Activated naive CD8-positive, alpha-beta T cell treated with anti-CD3 and anti-CD28 coated beads, Interleukin-2, amount 10 ng/mL, durations not matched to agents 7 days and 5 days (primary cell): Measurements from ENCODE around the gene RNF149. TPM values are rescaled to one million over a fixed set of nuclear protein-coding genes. Genes with fewer than 3 reads are reported as not detected.
"Not testable (repeated sequence)": the region's sequence is repeated elsewhere in the genome, so short reads cannot be mapped to it uniquely, and the experiment has no call there.

Source experiments
- ATAC-seq: fragments of 150-1000 bp; cut with Tn5 transposase; one replicate; pipeline ENCODE4 v1.10.0; 2021; ENCODE audit warnings: low read depth, moderate library complexity
- POLR2A ChIA-PET: fragments of 350-600 bp; sonication (Branson Sonifier 250); formaldehyde crosslinking; loops from one replicate; lab custom pipeline; 2021; ENCODE audit warnings: antibody characterized with exemption; lab: Charles Lee
- DNase-seq: peaks from one replicate; pipeline ENCODE4 v3.0.0; 2021
- H3K27ac Mint-ChIP-seq: one replicate; pipeline ENCODE4 v1.8.0; 2022; ENCODE audit warnings: mild to moderate bottlenecking, mixed read lengths
- H3K27me3 Mint-ChIP-seq: one replicate; pipeline ENCODE4 v1.8.0; 2022; ENCODE audit warnings: mild to moderate bottlenecking, moderate library complexity, mixed read lengths
- H3K36me3 Mint-ChIP-seq: one replicate; pipeline ENCODE4 v1.8.0; 2021; ENCODE audit warnings: mild to moderate bottlenecking, mixed read lengths
- H3K4me1 Mint-ChIP-seq: one replicate; pipeline ENCODE4 v1.8.0; 2021; ENCODE audit warnings: mixed read lengths
- H3K4me3 Mint-ChIP-seq: one replicate; pipeline ENCODE4 v1.8.0; 2022; ENCODE audit warnings: mild to moderate bottlenecking, moderate library complexity, mixed read lengths
- H3K9me3 Mint-ChIP-seq: one replicate; pipeline ENCODE4 v1.8.0; 2021; ENCODE audit warnings: mixed read lengths
- total RNA-seq, 2 experiments: library from RNA; stranded (reverse); gene quantifications; one replicate each; pipeline ENCODE4 v1.2.3, GENCODE V29; 2021

RNF149 gene, protein sequence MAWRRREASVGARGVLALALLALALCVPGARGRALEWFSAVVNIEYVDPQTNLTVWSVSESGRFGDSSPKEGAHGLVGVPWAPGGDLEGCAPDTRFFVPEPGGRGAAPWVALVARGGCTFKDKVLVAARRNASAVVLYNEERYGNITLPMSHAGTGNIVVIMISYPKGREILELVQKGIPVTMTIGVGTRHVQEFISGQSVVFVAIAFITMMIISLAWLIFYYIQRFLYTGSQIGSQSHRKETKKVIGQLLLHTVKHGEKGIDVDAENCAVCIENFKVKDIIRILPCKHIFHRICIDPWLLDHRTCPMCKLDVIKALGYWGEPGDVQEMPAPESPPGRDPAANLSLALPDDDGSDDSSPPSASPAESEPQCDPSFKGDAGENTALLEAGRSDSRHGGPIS
- total RNA-seq = 10 to 100 TPM; 90.1 to 90.3 TPM

GRCh38 chr2:101308432-101309210, at the start of gene RNF149:
RNF149 (minus strand) TSS chr2:101308701; CDS start chr2:101308588, 113 bp downstream.
- H3K27ac Mint-ChIP-seq = peak within 1 kb of the TSS; percentile 96
- DNase-seq (peak; percentile 97), ATAC-seq (peak; percentile 78)
- peak within 1 kb of the TSS; percentile 98 for H3K4me3 Mint-ChIP-seq
- H3K9me3 Mint-ChIP-seq = no peaks in the 10 kb centered on the region
- POLR2A ChIA-PET = interaction anchor here (0.6 to 2.5 kb wide), 18 partner anchors 9 to 392 kb away, joined by 3 to 32 read pairs (median 5); partner anchors contain the start of genes CNOT11, CREG2 and RFX8
- peaks cover 50% of the 10 kb centered on the region for H3K4me1 Mint-ChIP-seq
- no peaks in the 10 kb centered on the region for H3K27me3 Mint-ChIP-seq
- peaks cover 19% of the 10 kb centered on the region for H3K36me3 Mint-ChIP-seq

- Mint-ChIP-seq H3K4me3 (no peak overlapping the region), H3K36me3 (no peaks in the 10 kb centered on the region), H3K4me1 (peaks cover 16% of the 10 kb centered on the region), H3K27ac (no peak overlapping the region), H3K9me3 (no peaks in the 10 kb centered on the region), H3K27me3 (peaks cover 2% of the 10 kb centered on the region)
- POLR2A ChIA-PET = no interaction called here
- DNase-seq = no peak
- ATAC-seq = no peak
These were observed 48.9 kb upstream of the RNF149 start for GRCh38 chr2:101357376-101357775.

DNA sequence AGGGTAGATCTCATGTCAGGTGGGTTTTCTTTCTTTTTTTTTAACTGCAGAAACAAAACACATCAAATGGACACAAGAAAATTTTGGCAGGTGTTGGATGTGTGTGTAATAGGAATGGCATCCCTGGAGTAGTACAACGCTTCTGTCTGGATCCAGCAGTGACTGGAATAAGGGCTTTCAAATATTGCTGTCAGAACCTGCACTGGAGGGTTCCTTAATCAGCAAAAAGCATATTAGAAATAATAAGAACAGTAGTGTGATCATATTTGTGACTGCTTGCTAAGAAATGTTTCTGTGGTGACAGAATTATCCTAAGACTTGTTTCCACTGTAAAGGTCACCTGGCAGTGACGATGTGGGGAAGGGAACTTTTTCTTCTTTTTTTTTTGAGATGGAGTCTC, 48.0 kb upstream of the RNF149 start:
- no peak for DNase-seq
- Mint-ChIP-seq H3K9me3 (no peaks in the 10 kb centered on the region), H3K36me3 (no peaks in the 10 kb centered on the region), H3K27me3 (peaks cover 5% of the 10 kb centered on the region), H3K27ac (no peak overlapping the region), H3K4me3 (no peak overlapping the region), H3K4me1 (peaks cover 11% of the 10 kb centered on the region)
- POLR2A ChIA-PET = no interaction called here
- no peak for ATAC-seq

GRCh38 chr2:101356055-101356454, 47.6 kb upstream of the RNF149 start:
- peaks cover 6% of the 10 kb centered on the region for H3K4me1 Mint-ChIP-seq
- POLR2A ChIA-PET = no interaction called here
- ATAC-seq (no peak), DNase-seq (no peak)
- H3K27ac Mint-ChIP-seq = no peak overlapping the region
- peaks cover 5% of the 10 kb centered on the region for H3K27me3 Mint-ChIP-seq
- H3K4me3 Mint-ChIP-seq = no peak overlapping the region
- no peaks in the 10 kb centered on the region for H3K9me3 Mint-ChIP-seq
- no peaks in the 10 kb centered on the region for H3K36me3 Mint-ChIP-seq

- POLR2A ChIA-PET = no interaction called here
- H3K4me3 Mint-ChIP-seq = no peak overlapping the region
- H3K36me3 Mint-ChIP-seq = no peaks in the 10 kb centered on the region
- no peaks in the 10 kb centered on the region for H3K9me3 Mint-ChIP-seq
- H3K27me3 Mint-ChIP-seq = peaks cover 5% of the 10 kb centered on the region
- peaks cover 6% of the 10 kb centered on the region for H3K4me1 Mint-ChIP-seq
- no peak for ATAC-seq
- no peak overlapping the region for H3K27ac Mint-ChIP-seq
- no peak for DNase-seq
These were observed 47.0 kb upstream of the RNF149 start for GRCh38 chr2:101355401-101356054.

DNA sequence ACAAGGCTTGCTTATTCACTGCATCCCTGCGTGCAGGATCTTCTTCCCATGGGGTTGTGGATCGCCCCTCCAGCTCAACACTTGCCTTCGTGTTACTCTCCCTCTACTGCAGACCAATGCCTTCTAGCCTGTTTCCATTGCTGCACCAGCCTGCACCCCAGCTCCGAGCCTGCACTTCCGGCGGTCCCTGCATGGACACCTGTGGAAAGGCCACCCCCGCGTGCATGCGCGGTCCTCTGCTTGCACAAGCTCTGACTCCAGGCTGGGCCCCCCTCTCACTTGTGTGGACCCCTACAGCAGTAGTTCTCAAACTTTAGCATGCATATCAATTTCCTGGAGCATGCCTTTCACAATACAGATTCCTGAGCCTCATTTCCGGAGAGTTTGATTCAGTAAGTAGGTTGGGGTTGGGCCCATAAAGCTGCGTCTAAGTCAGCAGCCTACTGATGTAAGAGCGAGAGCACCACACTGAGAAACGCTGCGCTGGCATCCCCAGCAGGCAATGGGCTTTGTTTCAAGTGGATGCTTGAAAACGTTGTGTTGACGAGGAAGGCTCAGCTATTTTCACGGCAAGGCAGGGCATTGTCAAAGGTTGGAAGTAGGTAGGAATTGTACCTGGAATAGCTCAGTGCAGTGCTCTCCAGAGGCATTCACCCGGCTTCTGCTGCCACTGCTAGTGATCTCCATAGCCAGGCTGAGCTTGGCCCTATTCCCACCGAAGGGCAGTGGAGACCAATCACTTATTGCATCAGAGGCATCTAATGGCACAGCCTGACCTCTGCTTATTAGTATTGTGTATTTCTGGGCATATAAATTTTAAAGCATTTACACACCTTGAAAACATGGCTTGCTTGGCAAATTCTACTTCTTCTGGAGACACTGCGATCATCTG, 46.2 kb upstream of the RNF149 start:
- H3K27ac Mint-ChIP-seq = no peak overlapping the region
- no peaks in the 10 kb centered on the region for H3K36me3 Mint-ChIP-seq
- peaks cover 5% of the 10 kb centered on the region for H3K27me3 Mint-ChIP-seq
- DNase-seq (no peak), ATAC-seq (no peak)
- no peak overlapping the region for H3K4me3 Mint-ChIP-seq
- POLR2A ChIA-PET = no interaction called here
- no peaks in the 10 kb centered on the region for H3K4me1 Mint-ChIP-seq
- no peaks in the 10 kb centered on the region for H3K9me3 Mint-ChIP-seq

GRCh38 chr2:101352631-101353030, 44.1 kb upstream of the RNF149 start:
- H3K4me3 Mint-ChIP-seq, H3K4me1 Mint-ChIP-seq, H3K9me3 Mint-ChIP-seq, ATAC-seq, H3K27me3 Mint-ChIP-seq, H3K27ac Mint-ChIP-seq, POLR2A ChIA-PET, H3K36me3 Mint-ChIP-seq, DNase-seq: not testable (repeated sequence)

DNA sequence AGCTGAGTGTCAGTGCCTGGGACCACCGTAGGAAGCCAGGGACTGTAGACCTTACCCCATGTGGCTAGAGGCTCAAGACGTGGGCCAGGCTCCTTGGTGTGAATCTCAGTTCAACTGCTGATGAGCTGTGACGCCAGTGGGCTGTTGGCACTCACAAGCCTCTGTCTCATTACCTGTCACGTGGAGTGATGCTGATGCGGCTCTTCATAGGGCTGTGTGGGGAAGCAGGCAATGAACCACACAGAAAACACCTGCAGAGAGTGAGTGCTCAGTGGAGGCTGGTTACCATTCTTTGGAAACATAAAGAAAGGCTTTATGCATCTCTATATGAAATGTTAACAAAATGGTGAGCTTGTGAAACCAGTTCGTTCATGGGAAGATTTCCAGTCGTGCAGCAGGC, 42.7 kb upstream of the RNF149 start:
- DNase-seq (no peak), ATAC-seq (no peak)
- no peaks in the 10 kb centered on the region for H3K9me3 Mint-ChIP-seq
- POLR2A ChIA-PET = no interaction called here
- peaks cover 15% of the 10 kb centered on the region for H3K27me3 Mint-ChIP-seq
- H3K4me1 Mint-ChIP-seq = no peaks in the 10 kb centered on the region
- no peak overlapping the region for H3K27ac Mint-ChIP-seq
- H3K4me3 Mint-ChIP-seq = no peak overlapping the region
- no peaks in the 10 kb centered on the region for H3K36me3 Mint-ChIP-seq

- Mint-ChIP-seq H3K4me1 (no peaks in the 10 kb centered on the region), H3K4me3 (no peak overlapping the region), H3K27me3 (peaks cover 15% of the 10 kb centered on the region), H3K27ac (no peak overlapping the region), H3K9me3 (no peaks in the 10 kb centered on the region), H3K36me3 (no peaks in the 10 kb centered on the region)
- no peak for ATAC-seq
- DNase-seq = no peak
- POLR2A ChIA-PET = interaction anchor here (1.1 kb wide), 1 partner anchor 9 kb away, joined by 3 read pairs; no protein-coding TSS in a partner anchor
These were observed 41.6 kb upstream of the RNF149 start for GRCh38 chr2:101349893-101350662.

DNA sequence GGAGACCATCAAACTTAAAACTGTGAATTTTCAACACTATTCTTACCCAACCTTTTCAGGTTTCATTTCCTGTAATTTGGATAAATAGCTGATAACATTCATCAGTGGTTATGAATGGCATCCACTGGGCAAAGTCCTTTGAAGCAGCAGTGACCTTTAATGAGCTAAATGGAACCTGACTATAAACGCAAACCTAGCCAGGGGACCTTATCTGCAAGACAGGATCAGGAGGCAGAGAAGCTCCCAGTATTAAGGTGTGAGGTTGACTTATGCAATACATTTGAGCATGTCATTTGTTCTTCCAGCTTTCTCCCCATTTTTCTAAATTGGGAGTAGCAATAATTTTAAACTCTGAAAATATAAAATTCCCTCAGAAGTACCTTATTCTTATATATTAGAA, 40.4 kb upstream of the RNF149 start:
- ATAC-seq = no peak
- no peak overlapping the region for H3K27ac Mint-ChIP-seq
- POLR2A ChIA-PET = no interaction called here

GRCh38 chr2:101346909-101347308, 38.4 kb upstream of the RNF149 start:
- ATAC-seq = no peak
- H3K9me3 Mint-ChIP-seq = no peaks in the 10 kb centered on the region
- H3K4me3 Mint-ChIP-seq = no peak overlapping the region
- POLR2A ChIA-PET = no interaction called here
- no peak overlapping the region for H3K27ac Mint-ChIP-seq
- DNase-seq = no peak
- H3K4me1 Mint-ChIP-seq = peaks cover 7% of the 10 kb centered on the region
- no peaks in the 10 kb centered on the region for H3K36me3 Mint-ChIP-seq
- H3K27me3 Mint-ChIP-seq = peaks cover 12% of the 10 kb centered on the region

More for the DNA sequence above, 40.4 kb upstream of the RNF149 start:
- H3K9me3 Mint-ChIP-seq = no peaks in the 10 kb centered on the region
- H3K4me3 Mint-ChIP-seq = no peak overlapping the region
- DNase-seq = no peak
- H3K36me3 Mint-ChIP-seq = no peaks in the 10 kb centered on the region
- H3K4me1 Mint-ChIP-seq = no peaks in the 10 kb centered on the region
- H3K27me3 Mint-ChIP-seq = peaks cover 15% of the 10 kb centered on the region

GRCh38 chr2:101344137-101344536, 35.6 kb upstream of the RNF149 start:
- POLR2A ChIA-PET = no interaction called here
- H3K36me3 Mint-ChIP-seq = no peaks in the 10 kb centered on the region
- H3K27ac Mint-ChIP-seq = peak overlapping the region; percentile 19
- no peak overlapping the region for H3K4me3 Mint-ChIP-seq
- ATAC-seq (no peak), DNase-seq (no peak)
- H3K9me3 Mint-ChIP-seq = no peaks in the 10 kb centered on the region
- peaks cover 25% of the 10 kb centered on the region for H3K4me1 Mint-ChIP-seq
- H3K27me3 Mint-ChIP-seq = peaks cover 12% of the 10 kb centered on the region
